Fibroblast of lung (primary cell): ENCODE measurements around the gene ARHGEF7. TPM values are rescaled to one million over a fixed set of nuclear protein-coding genes. Genes with fewer than 3 reads are reported as not detected.
A peak's percentile ranks its signal among the peaks of the same experiment; 100 is the strongest.

Experiments
- DNase-seq, 2 donors: peaks; one replicate each; pipeline versions ENCODE4 v3.0.0 to v3.0.0-alpha.2; 2010; ENCODE audit warnings: low read depth in 2 of 2
- H2AFZ ChIP-seq: 2 replicates; pipeline ENCODE4 v1.5.1; 2012; ENCODE audit warnings: low read length, control low read depth, inconsistent platforms
- H3K27ac ChIP-seq: 2 replicates; pipeline ENCODE4 v1.5.1; 2011; ENCODE audit warnings: low read length, control low read depth; ENCODE audit not compliant: insufficient read depth
- H3K27me3 ChIP-seq: 2 replicates; pipeline ENCODE4 v1.5.1; 2011; ENCODE audit warnings: mild to moderate bottlenecking, low read length; ENCODE audit not compliant: control insufficient read depth, insufficient read depth
- H3K36me3 ChIP-seq: 2 replicates; pipeline ENCODE4 v1.5.1; 2011; ENCODE audit warnings: low read length; ENCODE audit not compliant: control insufficient read depth, insufficient read depth
- H3K4me1 ChIP-seq: 2 replicates; pipeline ENCODE4 v1.5.1; 2011; ENCODE audit warnings: low read length; ENCODE audit not compliant: control insufficient read depth, insufficient read depth; ENCODE audit errors: extremely low read depth
- H3K4me2 ChIP-seq: 2 replicates; pipeline ENCODE4 v1.5.1; 2011; ENCODE audit warnings: low read length, control low read depth; ENCODE audit not compliant: insufficient read depth; ENCODE audit errors: extremely low read depth
- H3K4me3 ChIP-seq, 4 experiments: fragments of 200-600 bp in 1 of 4; sonication (generic) in 1 of 4; replicated peaks in 1 of 4; 2 replicates each; pipeline ENCODE4 v1.5.1; 2011 to 2016; ENCODE audit warnings: low read length in 4 of 4, low read depth in 3 of 4, mild to moderate bottlenecking in 3 of 4, control low read depth in 2 of 4, inconsistent platforms in 1 of 4, mixed read lengths in 1 of 4; ENCODE audit not compliant: insufficient read depth in 1 of 4; ENCODE audit errors: control extremely low read depth in 1 of 4
- H3K79me2 ChIP-seq: 2 replicates; pipeline ENCODE4 v1.5.1; 2012; ENCODE audit warnings: mild to moderate bottlenecking, low read length, inconsistent platforms; ENCODE audit not compliant: control insufficient read depth, insufficient read depth
- H3K9ac ChIP-seq: 2 replicates; pipeline ENCODE4 v1.5.1; 2011; ENCODE audit warnings: mild to moderate bottlenecking, low read length, control low read depth; ENCODE audit not compliant: insufficient read depth
- H3K9me3 ChIP-seq: 2 replicates; pipeline ENCODE4 v1.5.1; 2012; ENCODE audit warnings: low read depth, low read length; ENCODE audit not compliant: control insufficient read depth, insufficient read depth
- H4K20me1 ChIP-seq: 2 replicates; pipeline ENCODE4 v1.5.1; 2011; ENCODE audit warnings: low read length; ENCODE audit not compliant: control insufficient read depth, insufficient read depth; ENCODE audit errors: extremely low read depth
- EZH2 ChIP-seq: IDR thresholded peaks from 2 replicates; pipeline ENCODE4 v1.5.1; 2012; ENCODE audit warnings: low read length, control low read depth, mild to moderate bottlenecking; ENCODE audit errors: missing control alignments
- polyA plus RNA-seq, 2 donors: library from polyadenylated mRNA; depleted of rRNA in 1 of 2; stranded (reverse) in 1 of 2; unstranded in 1 of 2; fragments of >200 nt; gene quantifications; 2 replicates each; pipeline ENCODE4 v1.2.1, GENCODE V29; 2011 to 2012; ENCODE audit warnings: missing spikeins in 1 of 2
- total RNA-seq: library from RNA; depleted of rRNA; stranded (reverse); fragments of >200 nt; gene quantifications from 2 replicates; pipeline ENCODE4 v1.2.1, GENCODE V29; 2014
- TF ChIP-seq, protein P1 (sequence below), 2 donors: IDR thresholded peaks in 1 of 2; conservative IDR thresholded peaks in 1 of 2; 1 replicate in 1 of 2; 2 replicates in 1 of 2; pipeline ENCODE4 v1.5.1; 2011 to 2012; ENCODE audit warnings: low read length in 2 of 2, control low read depth in 1 of 2, inconsistent platforms in 1 of 2, low read depth in 1 of 2, mild to moderate bottlenecking in 1 of 2

Gene ARHGEF7
- total and polyA plus RNA-seq, 2 donors (not counting 1 experiment from before 2014, with no cell fraction given): 29.1 to 42.8 TPM

GRCh38 chr13:111269508-111269907 lies 154.4 kb downstream of the ARHGEF7 start:
- Histone ChIP-seq H3K4me1 (no peaks in the 10 kb centered on the region), H4K20me1 (no peaks in the 10 kb centered on the region), H3K36me3 (peaks cover 3% of the 10 kb centered on the region), H3K27ac (peak overlapping the region; percentile 43), H3K9ac (no peak overlapping the region), H3K4me3 (no peak overlapping the region), H3K79me2 (peaks cover 2% of the 10 kb centered on the region), H3K9me3 (no peaks in the 10 kb centered on the region), H2AFZ (no peak overlapping the region), H3K4me2 (peak overlapping the region; percentile 60), H3K27me3 (no peaks in the 10 kb centered on the region)
- no peak for DNase-seq
- no peak for TF ChIP-seq EZH2
- TF ChIP-seq, protein P1, sequence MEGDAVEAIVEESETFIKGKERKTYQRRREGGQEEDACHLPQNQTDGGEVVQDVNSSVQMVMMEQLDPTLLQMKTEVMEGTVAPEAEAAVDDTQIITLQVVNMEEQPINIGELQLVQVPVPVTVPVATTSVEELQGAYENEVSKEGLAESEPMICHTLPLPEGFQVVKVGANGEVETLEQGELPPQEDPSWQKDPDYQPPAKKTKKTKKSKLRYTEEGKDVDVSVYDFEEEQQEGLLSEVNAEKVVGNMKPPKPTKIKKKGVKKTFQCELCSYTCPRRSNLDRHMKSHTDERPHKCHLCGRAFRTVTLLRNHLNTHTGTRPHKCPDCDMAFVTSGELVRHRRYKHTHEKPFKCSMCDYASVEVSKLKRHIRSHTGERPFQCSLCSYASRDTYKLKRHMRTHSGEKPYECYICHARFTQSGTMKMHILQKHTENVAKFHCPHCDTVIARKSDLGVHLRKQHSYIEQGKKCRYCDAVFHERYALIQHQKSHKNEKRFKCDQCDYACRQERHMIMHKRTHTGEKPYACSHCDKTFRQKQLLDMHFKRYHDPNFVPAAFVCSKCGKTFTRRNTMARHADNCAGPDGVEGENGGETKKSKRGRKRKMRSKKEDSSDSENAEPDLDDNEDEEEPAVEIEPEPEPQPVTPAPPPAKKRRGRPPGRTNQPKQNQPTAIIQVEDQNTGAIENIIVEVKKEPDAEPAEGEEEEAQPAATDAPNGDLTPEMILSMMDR (conservative IDR thresholded peaks at IDR 0.05 in 1 of 2, IDR thresholded peaks at IDR 0.05 in 1 of 2; ENCODE audit: low read depth in 1 of 2, low read length in 2 of 2): no peak

DNA sequence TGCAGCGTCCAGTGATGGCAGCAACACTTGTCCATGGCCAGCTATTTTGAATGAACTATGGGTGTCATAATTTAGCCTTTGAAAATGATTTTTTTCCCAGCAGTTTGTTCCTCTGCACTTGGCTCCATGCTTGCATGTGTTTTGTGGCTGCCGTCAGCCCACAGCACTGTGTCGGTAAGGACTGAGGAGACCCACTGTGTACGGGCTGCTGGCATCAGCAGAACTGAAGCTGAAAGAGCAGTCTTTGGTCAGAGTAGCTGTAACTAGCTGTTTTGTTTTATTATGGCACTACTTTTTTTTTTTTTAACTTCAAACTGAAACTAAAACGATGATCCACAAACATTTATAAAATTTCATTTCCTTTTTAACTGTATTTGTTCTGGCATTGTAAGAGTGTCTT lies 155.0 kb downstream of the ARHGEF7 start:
- peak overlapping the region in 3 of 4 experiments; percentile 4 to 31 (median 27) for H3K4me3 ChIP-seq
- peaks cover 3% of the 10 kb centered on the region for H3K36me3 ChIP-seq
- H4K20me1 ChIP-seq: no peaks in the 10 kb centered on the region
- no peaks in the 10 kb centered on the region for H3K4me1 ChIP-seq
- H2AFZ ChIP-seq: no peak overlapping the region
- no peak overlapping the region for H3K9ac ChIP-seq
- H3K27ac ChIP-seq: peak overlapping the region; percentile 43
- peak overlapping the region; percentile 60 for H3K4me2 ChIP-seq
- peak in 1 of 2 donors; percentile 28 for DNase-seq
- H3K27me3 ChIP-seq: no peaks in the 10 kb centered on the region
- H3K9me3 ChIP-seq: no peaks in the 10 kb centered on the region
- H3K79me2 ChIP-seq: peaks cover 2% of the 10 kb centered on the region
- TF ChIP-seq, protein P1 (conservative IDR thresholded peaks at IDR 0.05 in 1 of 2, IDR thresholded peaks at IDR 0.05 in 1 of 2; ENCODE audit: low read depth in 1 of 2, low read length in 2 of 2): no peak
- no peak for TF ChIP-seq EZH2

DNA sequence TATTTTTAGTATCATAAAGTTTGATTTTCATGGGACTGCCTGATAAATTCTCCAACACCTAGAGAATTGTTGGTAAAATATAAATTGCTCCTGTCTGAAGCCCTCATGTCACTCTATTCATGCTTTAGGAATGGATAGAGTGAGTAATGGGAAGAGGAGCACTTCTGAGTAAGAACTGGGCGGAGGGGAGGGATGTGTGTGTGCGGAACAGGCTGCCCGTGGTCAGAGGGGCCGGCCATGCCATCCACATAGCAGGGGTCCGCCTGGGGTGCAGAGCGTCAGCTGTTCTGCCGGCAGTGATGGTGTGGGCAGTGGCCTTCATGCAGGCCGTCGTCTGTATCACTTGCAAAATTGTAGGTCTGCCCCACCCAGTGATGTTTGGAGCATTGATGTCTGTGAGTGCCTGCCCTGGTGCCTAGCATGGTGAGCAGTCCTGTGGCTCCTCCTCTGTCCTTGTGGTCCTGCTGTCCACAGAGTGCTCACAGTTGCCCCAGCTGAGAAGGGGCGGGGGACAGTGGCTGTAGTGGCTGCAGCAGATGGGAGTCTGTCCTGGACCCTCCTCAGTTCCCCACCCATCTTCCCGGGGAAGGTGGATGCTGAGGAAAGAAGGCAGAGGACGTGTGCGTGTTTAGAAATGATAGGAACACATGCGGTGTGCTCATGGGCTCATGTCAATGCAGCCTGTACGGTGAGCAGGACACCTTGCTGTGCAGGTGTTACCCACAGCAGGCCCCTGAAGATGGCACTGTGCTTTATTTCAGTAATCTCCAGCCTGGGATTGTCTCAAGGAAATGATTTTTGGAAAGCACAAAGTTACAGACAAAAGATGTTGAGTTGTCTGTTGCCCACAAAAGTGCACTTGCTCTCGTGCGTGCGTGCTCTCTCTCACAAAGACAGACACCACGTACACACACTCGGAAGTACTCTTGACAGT lies 155.9 kb downstream of the ARHGEF7 start:
- H3K9ac ChIP-seq: no peak overlapping the region
- no peak overlapping the region for H3K27ac ChIP-seq
- peaks cover 3% of the 10 kb centered on the region for H3K36me3 ChIP-seq
- no peaks in the 10 kb centered on the region for H3K27me3 ChIP-seq
- H3K9me3 ChIP-seq: no peaks in the 10 kb centered on the region
- no peaks in the 10 kb centered on the region for H4K20me1 ChIP-seq
- DNase-seq: peak; percentile 52 to 59
- no peak overlapping the region for H2AFZ ChIP-seq
- H3K4me2 ChIP-seq: no peak overlapping the region
- TF ChIP-seq EZH2: no peak
- TF ChIP-seq, protein P1 (conservative IDR thresholded peaks at IDR 0.05 in 1 of 2, IDR thresholded peaks at IDR 0.05 in 1 of 2; ENCODE audit: low read depth in 1 of 2, low read length in 2 of 2): no peak
- H3K4me3 ChIP-seq: peak overlapping the region in 1 of 4 experiments; percentile 25
- no peaks in the 10 kb centered on the region for H3K4me1 ChIP-seq
- peaks cover 2% of the 10 kb centered on the region for H3K79me2 ChIP-seq
